Measurements from ENCODE around the gene NPAS3.

- TF ChIP-seq CTCF (conservative IDR thresholded peaks at IDR 0.05; ENCODE audit: low read depth, low read length) (no peak), EZH2 (IDR thresholded peaks at IDR 0.05; ENCODE audit: borderline replicate concordance, low read depth, low read length, poor library complexity, severe bottlenecking) (no peak)
These were observed 708.1 kb downstream of the NPAS3 start for GRCh38 chr14:33646692-33647260.
